MM.1S (cell line): ENCODE measurements around the gene PRKRA.

Experiments used
- DNase-seq: peaks from one replicate; pipeline ENCODE4 v3.0.0-alpha.2; 2015
- H2AFZ ChIP-seq: fragments of 300-600 bp; sonication (generic); 2 replicates; pipeline ENCODE4 v1.6.0; 2016; ENCODE audit warnings: antibody characterized with exemption, low read length
- H3F3A ChIP-seq: fragments of 300-600 bp; sonication (generic); 2 replicates; pipeline ENCODE4 v1.6.1; 2016; ENCODE audit warnings: mild to moderate bottlenecking, antibody characterized with exemption, low read length, moderate library complexity, mixed read lengths; ENCODE audit not compliant: insufficient read depth
- H3K27ac ChIP-seq: fragments of 300-600 bp; sonication (generic); 2 replicates; pipeline ENCODE4 v1.5.1; 2016; ENCODE audit warnings: mild to moderate bottlenecking, low read length
- H3K27me3 ChIP-seq: fragments of 300-600 bp; sonication (generic); replicated peaks from 2 replicates; pipeline ENCODE4 v1.6.0; 2016; ENCODE audit warnings: low read length; ENCODE audit not compliant: insufficient read depth
- H3K36me3 ChIP-seq: fragments of 300-600 bp; sonication (generic); replicated peaks from 2 replicates; pipeline ENCODE4 v1.6.1; 2016; ENCODE audit warnings: mild to moderate bottlenecking, low read length, mixed read lengths; ENCODE audit not compliant: insufficient read depth
- H3K4me1 ChIP-seq: fragments of 300-600 bp; sonication (generic); 2 replicates; pipeline ENCODE4 v1.6.1; 2016; ENCODE audit warnings: low read length, mixed read lengths
- H3K4me2 ChIP-seq: fragments of 300-600 bp; sonication (generic); 2 replicates; pipeline ENCODE4 v1.6.0; 2016; ENCODE audit warnings: low read depth, low read length
- H3K4me3 ChIP-seq: fragments of 300-600 bp; sonication (generic); 2 replicates; pipeline ENCODE4 v1.5.1; 2016; ENCODE audit warnings: low read length, mixed read lengths
- H3K79me2 ChIP-seq: fragments of 300-600 bp; sonication (generic); 2 replicates; pipeline ENCODE4 v1.6.1; 2016; ENCODE audit warnings: mixed run types, low read length, mixed read lengths
- H3K9ac ChIP-seq: fragments of 300-600 bp; sonication (generic); 2 replicates; pipeline ENCODE4 v1.6.1; 2016; ENCODE audit warnings: low read length, mixed read lengths
- H3K9me2 ChIP-seq: fragments of 300-600 bp; sonication (generic); replicated peaks from 2 replicates; pipeline ENCODE4 v1.6.1; 2016; ENCODE audit warnings: mild to moderate bottlenecking, low read length, mixed read lengths; ENCODE audit not compliant: insufficient read depth
- H3K9me3 ChIP-seq: fragments of 300-600 bp; sonication (generic); replicated peaks from 2 replicates; pipeline ENCODE4 v1.6.1; 2016; ENCODE audit warnings: mild to moderate bottlenecking, low read length, mixed read lengths; ENCODE audit not compliant: insufficient read depth
- H4K20me1 ChIP-seq: fragments of 300-600 bp; sonication (generic); 2 replicates; pipeline ENCODE4 v1.6.1; 2016; ENCODE audit warnings: mild to moderate bottlenecking, low read length, moderate library complexity, mixed read lengths; ENCODE audit not compliant: insufficient read depth
- EZH2 ChIP-seq: fragments of 300-600 bp; sonication (generic); optimal IDR thresholded peaks from 2 replicates; pipeline ENCODE3; 2017; ENCODE audit warnings: low read depth, mild to moderate bottlenecking, antibody characterized with exemption, low read length, mixed read lengths
- EZH2phosphoT487 ChIP-seq: fragments of 300-600 bp; sonication (generic); IDR thresholded peaks from 2 replicates; pipeline ENCODE4 v1.6.1; 2018; ENCODE audit warnings: antibody characterized with exemption, low read length
- TF ChIP-seq, protein P1 (sequence below): fragments of 300-600 bp; sonication (generic); IDR thresholded peaks from 2 replicates; pipeline ENCODE4 v1.5.1; 2016; ENCODE audit warnings: antibody characterized with exemption, low read length, mixed read lengths

The PRKRA gene

DNA sequence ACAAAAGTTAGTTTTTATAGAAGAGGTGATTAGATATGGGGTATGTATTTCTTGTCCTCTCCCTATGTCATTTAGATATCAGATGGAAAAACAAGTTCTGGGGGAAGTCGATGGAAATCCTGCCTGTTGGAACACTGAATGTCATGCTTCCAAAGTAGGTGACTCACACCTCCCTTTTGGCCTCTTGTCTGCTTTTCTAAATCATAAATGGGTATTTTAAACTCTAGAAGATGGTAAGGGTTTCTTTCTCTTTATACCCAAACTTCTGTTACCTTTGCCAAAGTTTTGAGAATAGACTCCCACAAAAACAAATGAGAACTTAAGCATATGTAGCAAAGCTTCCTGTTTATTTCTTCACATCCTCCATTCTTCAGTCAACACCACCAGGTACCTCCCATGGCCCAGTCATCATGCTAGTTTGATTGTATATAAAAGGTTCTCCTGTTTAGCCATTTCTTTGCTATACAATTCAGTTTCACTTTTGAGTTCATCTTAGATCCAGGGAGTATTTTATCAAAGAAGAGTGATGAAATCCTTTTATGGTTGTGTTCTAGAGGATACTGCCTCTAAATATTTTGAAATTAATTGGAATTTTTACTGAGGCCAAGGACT, 63.9 kb downstream of the PRKRA start:
- no peaks in the 10 kb centered on the region for H3F3A ChIP-seq
- no peaks in the 10 kb centered on the region for H3K9me2 ChIP-seq
- no peaks in the 10 kb centered on the region for H4K20me1 ChIP-seq
- H3K9me3 ChIP-seq, result no peaks in the 10 kb centered on the region
- 0 out of 2 replicates have a peak overlapping the region, but pooled peaks have one; percentile 9 for H2AFZ ChIP-seq
- H3K27me3 ChIP-seq, result no peaks in the 10 kb centered on the region
- no peak overlapping the region for H3K4me3 ChIP-seq
- H3K9ac ChIP-seq, result no peak overlapping the region
- H3K4me1 ChIP-seq, result no peaks in the 10 kb centered on the region
- H3K36me3 ChIP-seq, result no peaks in the 10 kb centered on the region
- H3K27ac ChIP-seq, result no peak overlapping the region
- no peak for DNase-seq
- no peaks in the 10 kb centered on the region for H3K79me2 ChIP-seq
- no peak for TF ChIP-seq EZH2phosphoT487
- TF ChIP-seq, protein P1, sequence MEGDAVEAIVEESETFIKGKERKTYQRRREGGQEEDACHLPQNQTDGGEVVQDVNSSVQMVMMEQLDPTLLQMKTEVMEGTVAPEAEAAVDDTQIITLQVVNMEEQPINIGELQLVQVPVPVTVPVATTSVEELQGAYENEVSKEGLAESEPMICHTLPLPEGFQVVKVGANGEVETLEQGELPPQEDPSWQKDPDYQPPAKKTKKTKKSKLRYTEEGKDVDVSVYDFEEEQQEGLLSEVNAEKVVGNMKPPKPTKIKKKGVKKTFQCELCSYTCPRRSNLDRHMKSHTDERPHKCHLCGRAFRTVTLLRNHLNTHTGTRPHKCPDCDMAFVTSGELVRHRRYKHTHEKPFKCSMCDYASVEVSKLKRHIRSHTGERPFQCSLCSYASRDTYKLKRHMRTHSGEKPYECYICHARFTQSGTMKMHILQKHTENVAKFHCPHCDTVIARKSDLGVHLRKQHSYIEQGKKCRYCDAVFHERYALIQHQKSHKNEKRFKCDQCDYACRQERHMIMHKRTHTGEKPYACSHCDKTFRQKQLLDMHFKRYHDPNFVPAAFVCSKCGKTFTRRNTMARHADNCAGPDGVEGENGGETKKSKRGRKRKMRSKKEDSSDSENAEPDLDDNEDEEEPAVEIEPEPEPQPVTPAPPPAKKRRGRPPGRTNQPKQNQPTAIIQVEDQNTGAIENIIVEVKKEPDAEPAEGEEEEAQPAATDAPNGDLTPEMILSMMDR, result no peak
- TF ChIP-seq EZH2, result no peak
- H3K4me2 ChIP-seq, result no peak overlapping the region; the same call in 1 of the 2 replicates

GRCh38 chr2:178385595-178386148, 65.3 kb downstream of the PRKRA start:
- no peaks in the 10 kb centered on the region for H3F3A ChIP-seq
- no peaks in the 10 kb centered on the region for H3K9me2 ChIP-seq
- H3K4me1 ChIP-seq, result no peaks in the 10 kb centered on the region
- no peak overlapping the region for H3K4me3 ChIP-seq
- no peak overlapping the region for H3K9ac ChIP-seq
- no peaks in the 10 kb centered on the region for H3K9me3 ChIP-seq
- no peaks in the 10 kb centered on the region for H3K36me3 ChIP-seq
- H2AFZ ChIP-seq, result no peak overlapping the region
- no peaks in the 10 kb centered on the region for H3K79me2 ChIP-seq
- DNase-seq, result no peak
- TF ChIP-seq EZH2 (no peak), EZH2phosphoT487 (no peak)
- TF ChIP-seq, protein P1, result no peak
- H3K27ac ChIP-seq, result no peak overlapping the region
- no peaks in the 10 kb centered on the region for H4K20me1 ChIP-seq
- H3K27me3 ChIP-seq, result no peaks in the 10 kb centered on the region
- H3K4me2 ChIP-seq, result no peak overlapping the region

DNA sequence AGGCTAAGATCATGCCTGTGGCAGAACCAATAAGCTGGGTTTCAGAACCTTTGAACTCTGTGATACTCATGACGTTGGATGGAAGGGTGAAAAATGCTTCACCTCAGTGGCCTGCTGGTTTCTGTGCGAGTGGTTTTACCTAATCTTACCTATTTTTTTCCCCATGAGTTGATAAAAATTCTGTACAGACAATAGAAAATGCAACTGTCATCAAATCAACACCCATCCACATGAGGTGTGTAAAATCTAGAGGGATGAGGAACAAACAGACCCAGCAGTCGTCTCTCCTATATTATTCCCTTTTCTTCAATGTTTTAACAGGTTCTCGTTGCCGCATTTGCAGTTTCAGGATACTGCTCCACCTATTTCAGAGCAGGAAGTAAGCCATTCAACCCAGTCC, 67.3 kb downstream of the PRKRA start:
- Histone ChIP-seq H3K9me2 (no peaks in the 10 kb centered on the region), H3K27ac (no peak overlapping the region), H3K4me3 (no peak overlapping the region), H3K4me1 (no peaks in the 10 kb centered on the region), H3K4me2 (no peak overlapping the region), H2AFZ (no peak overlapping the region), H3F3A (no peaks in the 10 kb centered on the region), H4K20me1 (no peaks in the 10 kb centered on the region), H3K27me3 (no peaks in the 10 kb centered on the region), H3K36me3 (no peaks in the 10 kb centered on the region), H3K79me2 (no peaks in the 10 kb centered on the region), H3K9ac (no peak overlapping the region), H3K9me3 (no peaks in the 10 kb centered on the region)
- no peak for DNase-seq
- TF ChIP-seq EZH2phosphoT487 (no peak), EZH2 (no peak)
- TF ChIP-seq, protein P1, result no peak
